HL-60 (cell line): ENCODE measurements around the gene NRXN3.

ENCODE experiments used
- DNase-seq, 2 experiments: peaks; one replicate each; pipeline ENCODE4 v3.0.0-alpha.2; 2010 to 2020; ENCODE audit warnings: low read depth in 1 of 2, low spot score in 1 of 2
- H3K27ac ChIP-seq: fragments of 250-450 bp; sonication (Bioruptor Pico); replicated peaks from 2 replicates; pipeline ENCODE4 v1.5.1; 2020; ENCODE audit warnings: mild to moderate bottlenecking, moderate library complexity
- H3K27me3 ChIP-seq: fragments of 250-450 bp; sonication (Bioruptor Pico); 2 replicates; pipeline ENCODE4 v1.5.1; 2021; ENCODE audit warnings: mild to moderate bottlenecking, moderate library complexity; ENCODE audit not compliant: insufficient read depth, poor library complexity, severe bottlenecking
- H3K4me3 ChIP-seq: replicated peaks from 2 replicates; pipeline ENCODE4 v1.5.1; 2011; ENCODE audit warnings: mild to moderate bottlenecking, control low read depth, low read length; ENCODE audit not compliant: insufficient read depth
- CTCF ChIP-seq: IDR thresholded peaks from one replicate; pipeline ENCODE4 v1.5.1; 2011; ENCODE audit warnings: low read length, control low read depth, inconsistent platforms; ENCODE audit not compliant: insufficient read depth
- GABPA ChIP-seq: IDR thresholded peaks from 2 replicates; pipeline ENCODE4 v1.6.1; 2012; ENCODE audit warnings: low read depth
- POLR2AphosphoS5 ChIP-seq: IDR thresholded peaks from 2 replicates; pipeline ENCODE4 v1.6.1; 2012; ENCODE audit warnings: low read depth
- REST ChIP-seq: IDR thresholded peaks from 2 replicates; pipeline ENCODE4 v1.6.1; 2012; ENCODE audit warnings: low read depth; ENCODE audit not compliant: insufficient replicate concordance
- SPI1 ChIP-seq: IDR thresholded peaks from 2 replicates; pipeline ENCODE4 v1.6.1; 2012; ENCODE audit warnings: low read depth, mild to moderate bottlenecking, borderline replicate concordance

Gene NRXN3

GRCh38 chr14:79712302-79712950, 1542.3 kb downstream of the NRXN3 start:
- Histone ChIP-seq H3K27me3 (no peaks in the 10 kb centered on the region), H3K27ac (no peak overlapping the region), H3K4me3 (no peak overlapping the region)
- TF ChIP-seq SPI1 (no peak), GABPA (no peak), CTCF (no peak), POLR2AphosphoS5 (no peak), REST (no peak)
- no peak for DNase-seq

- TF ChIP-seq POLR2AphosphoS5 (no peak), GABPA (no peak), CTCF (no peak), REST (no peak), SPI1 (no peak)
Measured at GRCh38 chr14:79721399-79722084, 1551.4 kb downstream of the NRXN3 start.

GRCh38 chr14:79724934-79725717, 1555.0 kb downstream of the NRXN3 start:
- DNase-seq, result no peak

More at GRCh38 chr14:79721399-79722084, 1551.4 kb downstream of the NRXN3 start:
- Histone ChIP-seq H3K4me3 (no peak overlapping the region), H3K27me3 (no peaks in the 10 kb centered on the region), H3K27ac (no peak overlapping the region)
- DNase-seq, result no peak

More at GRCh38 chr14:79724934-79725717, 1555.0 kb downstream of the NRXN3 start:
- no peak overlapping the region for H3K27ac ChIP-seq
- TF ChIP-seq CTCF (no peak), SPI1 (no peak), POLR2AphosphoS5 (no peak), GABPA (no peak), REST (no peak)
- H3K4me3 ChIP-seq, result no peak overlapping the region
- H3K27me3 ChIP-seq, result no peaks in the 10 kb centered on the region
